ENCODE results near the gene SIGLEC7. TPM values are rescaled to one million over a fixed set of nuclear protein-coding genes. Genes with fewer than 3 reads are reported as not detected.

The SIGLEC7 gene
- total RNA-seq, 1 donor from 2014 or later, result 11.0 TPM

- intact Hi-C loops (cut with DNase I), result no loop called here
- ATAC-seq (no peak), DNase-seq (peak; percentile 47)
- Histone ChIP-seq H3K9me3 (no peaks in the 10 kb centered on the region), H3K4me1 (peaks cover 13% of the 10 kb centered on the region), H3K27ac (peak overlapping the region; percentile 65), H3K4me3 (no peak overlapping the region), H3K27me3 (no peaks in the 10 kb centered on the region), H3K36me3 (no peaks in the 10 kb centered on the region)
- no peak for TF ChIP-seq CTCF (IDR thresholded peaks at IDR 0.05)
Observed at GRCh38 chr19:51135986-51136762, 5.9 kb upstream of the SIGLEC7 start.

GRCh38 chr19:51136851-51137551 is 5.1 kb upstream of the SIGLEC7 start:
- peaks cover 7% of the 10 kb centered on the region for H3K4me1 ChIP-seq
- H3K27me3 ChIP-seq, result no peaks in the 10 kb centered on the region
- no peaks in the 10 kb centered on the region for H3K9me3 ChIP-seq
- H3K36me3 ChIP-seq, result no peaks in the 10 kb centered on the region
- peak; percentile 74 for ATAC-seq
- no peak for TF ChIP-seq CTCF (IDR thresholded peaks at IDR 0.05)
- peak overlapping the region; percentile 65 for H3K27ac ChIP-seq
- DNase-seq, result peak; percentile 67
- intact Hi-C loops (cut with DNase I), result no loop called here
- no peak overlapping the region for H3K4me3 ChIP-seq

- DNase-seq (no peak), ATAC-seq (no peak)
Observed at GRCh38 chr19:51137792-51138425, 4.2 kb upstream of the SIGLEC7 start.

GRCh38 chr19:51138549-51138979 is 3.5 kb upstream of the SIGLEC7 start:
- peak; percentile 77 for DNase-seq
- Histone ChIP-seq H3K27me3 (no peaks in the 10 kb centered on the region), H3K27ac (peak overlapping the region; percentile 65), H3K36me3 (no peaks in the 10 kb centered on the region), H3K4me1 (peaks cover 5% of the 10 kb centered on the region), H3K9me3 (no peaks in the 10 kb centered on the region), H3K4me3 (no peak overlapping the region)
- ATAC-seq, result peak; percentile 69
- intact Hi-C loops (cut with DNase I), result no loop called here
- no peak for TF ChIP-seq CTCF (IDR thresholded peaks at IDR 0.05)

More at GRCh38 chr19:51137792-51138425, 4.2 kb upstream of the SIGLEC7 start:
- peak overlapping the region; percentile 65 for H3K27ac ChIP-seq
- H3K9me3 ChIP-seq, result no peaks in the 10 kb centered on the region
- intact Hi-C loops (cut with DNase I), result no loop called here
- peaks cover 5% of the 10 kb centered on the region for H3K4me1 ChIP-seq
- no peaks in the 10 kb centered on the region for H3K27me3 ChIP-seq
- no peak for TF ChIP-seq CTCF (IDR thresholded peaks at IDR 0.05)
- no peaks in the 10 kb centered on the region for H3K36me3 ChIP-seq
- no peak overlapping the region for H3K4me3 ChIP-seq

GRCh38 chr19:51139299-51140014 is 2.6 kb upstream of the SIGLEC7 start:
- H3K36me3 ChIP-seq, result no peaks in the 10 kb centered on the region
- DNase-seq (no peak), ATAC-seq (peak; percentile 59)
- intact Hi-C loops (cut with DNase I), result no loop called here
- peak overlapping the region; percentile 49 for H3K27ac ChIP-seq
- peaks cover 5% of the 10 kb centered on the region for H3K4me1 ChIP-seq
- TF ChIP-seq CTCF (IDR thresholded peaks at IDR 0.05), result no peak
- no peak overlapping the region for H3K4me3 ChIP-seq
- H3K27me3 ChIP-seq, result no peaks in the 10 kb centered on the region
- H3K9me3 ChIP-seq, result no peaks in the 10 kb centered on the region
